Spleen (tissue), 11 donors: Measurements from ENCODE around the gene ZNF652. TPM values are rescaled to one million over a fixed set of nuclear protein-coding genes. Genes with fewer than 3 reads are reported as not detected.

Experiments
- DNase-seq: peaks from one replicate; pipeline ENCODE4 v3.0.0-alpha.2; 2020
- H3K27ac ChIP-seq, 8 donors: fragments of 200-600 bp; sonication (generic) in 7 of 8; 1 replicate in 4 of 8; 2 replicates in 4 of 8; pipeline versions ENCODE4 v1.5.0 to v1.8.0; 2016 to 2021; ENCODE audit warnings: inconsistent platforms in 4 of 8, mild to moderate bottlenecking in 4 of 8, moderate library complexity in 1 of 8
- H3K27me3 ChIP-seq, 7 donors: fragments of 200-600 bp; sonication (generic) in 6 of 7; replicated peaks in 1 of 7; 1 replicate in 4 of 7; 2 replicates in 3 of 7; pipeline versions ENCODE4 v1.5.0 to v1.8.0; 2016 to 2021; ENCODE audit warnings: inconsistent platforms in 3 of 7, mild to moderate bottlenecking in 1 of 7
- H3K36me3 ChIP-seq, 6 donors: fragments of 200-600 bp; sonication (generic) in 5 of 6; 1 replicate in 4 of 6; 2 replicates in 2 of 6; pipeline versions ENCODE4 v1.5.0 to v1.8.0; 2016 to 2021; ENCODE audit warnings: inconsistent platforms in 2 of 6
- H3K4me1 ChIP-seq, 6 donors: fragments of 200-600 bp; sonication (generic) in 5 of 6; 1 replicate in 3 of 6; 2 replicates in 3 of 6; pipeline versions ENCODE4 v1.5.0 to v1.8.0; 2016 to 2021; ENCODE audit warnings: inconsistent platforms in 3 of 6
- H3K4me3 ChIP-seq, 8 donors: fragments of 200-600 bp; sonication (generic) in 7 of 8; 1 replicate in 4 of 8; 2 replicates in 4 of 8; pipeline versions ENCODE4 v1.5.0 to v1.8.0; 2016 to 2021; ENCODE audit warnings: inconsistent platforms in 4 of 8, mild to moderate bottlenecking in 4 of 8, moderate library complexity in 2 of 8
- H3K9me3 ChIP-seq, 8 donors: fragments of 200-600 bp; sonication (generic) in 7 of 8; 1 replicate in 4 of 8; 2 replicates in 4 of 8; pipeline versions ENCODE4 v1.5.0 to v1.8.0; 2016 to 2021; ENCODE audit warnings: inconsistent platforms in 4 of 8
- POLR2A ChIP-seq, 3 donors: fragments of 450-650 bp; IDR thresholded peaks; one replicate each; pipeline ENCODE4 v1.5.1; 2017; ENCODE audit warnings: antibody characterized with exemption in 3 of 3, mild to moderate bottlenecking in 1 of 3
- POLR2AphosphoS5 ChIP-seq, 3 donors: sonication (generic); formaldehyde crosslinking; IDR thresholded peaks; one replicate each; pipeline ENCODE4 v1.5.1; 2017; ENCODE audit warnings: antibody characterized with exemption in 3 of 3
- WGBS, 5 donors: extraction: QIAGEN DNeasy Blood & Tissue Kit in 3 of 5; methylation state at CpG; one replicate each; pipeline versions ENCODE4 v1.1.5 to v1.1.7; 2013 to 2018; 5-methylcytosine and 5-hydroxymethylcytosine counted together
- intact Hi-C: fragments of 100-400 bp; cut with DNase I; formaldehyde crosslinking; loops from one replicate; pipeline ENCODE4 v1.15.0; 2023; ENCODE audit warnings: low total_unique reads
- polyA plus RNA-seq, 3 donors: library from polyadenylated mRNA; stranded (reverse); fragments of 200-250 nt; gene quantifications; one replicate each; pipeline ENCODE4 v1.2.1, GENCODE V29; 2013
- total RNA-seq, 7 donors: library from RNA; depleted of rRNA in 3 of 7; stranded (reverse); fragments of >200 nt in 3 of 7; fragmentation: NEBNext Ultra II Directional in 4 of 7; extraction: Animal tissue kit (Norgen Biotek cat#: 25700) in 4 of 7; gene quantifications; one replicate each; pipeline versions ENCODE4 v1.1.0 to v1.2.1, GENCODE V29; 2016 to 2021
- TF ChIP-seq, protein P1 (sequence below), 11 experiments: fragments of 200-600 bp in 7 of 11; fragments of 450-650 bp in 4 of 11; sonication (generic) in 4 of 11; IDR thresholded peaks in 8 of 11; conservative IDR thresholded peaks in 3 of 11; 1 replicate in 7 of 11; 2 replicates in 4 of 11; pipeline versions ENCODE4 v1.4.0 to v1.8.0; 2016 to 2021; ENCODE audit warnings: antibody characterized with exemption in 11 of 11, inconsistent platforms in 4 of 11, mild to moderate bottlenecking in 1 of 11
- donor health status: healthy with polysubstance abuse.
- donor health status: DM: no; HTN: no; CAD: no; lungs with moderate emphysema.
- donor health status: DM: no; HTN: no; CAD: no.
- donor health status: Bipolar disorder and iron deficiency.
- donor health status: healthy.
- donor health status: DM: no; HTN: no; CAD: no.
- donor health status: DM: yes; HTN: yes; CAD: no.

ZNF652 gene
- total and polyA plus RNA-seq, 10 donors, result 18.2 to 73.9 (median 52.5) TPM

DNA sequence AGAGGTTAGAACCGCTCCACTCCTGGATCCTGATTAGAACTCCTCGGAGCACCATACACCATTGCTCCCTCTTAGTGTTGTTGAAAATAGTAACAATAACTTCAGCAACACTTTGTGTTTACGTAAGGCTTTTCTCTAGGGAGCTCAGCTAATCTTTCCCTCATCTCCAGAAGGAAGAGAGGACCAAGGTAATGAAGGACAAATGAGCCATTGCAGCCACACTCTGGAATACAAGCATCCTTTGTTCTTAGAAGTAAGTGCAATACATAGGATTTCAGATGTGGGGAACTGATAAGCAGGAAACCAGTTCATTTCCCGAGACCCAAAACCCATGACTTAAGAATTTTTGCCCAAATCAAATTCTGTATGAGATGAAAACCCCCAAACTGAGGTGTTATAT is 22.9 kb upstream of the ZNF652 start:
- 86 to 95% (median 90%) methylated on average over 4 of the region's 4 CpGs for WGBS, 5 donors
- intact Hi-C loops, result no loop called here

DNA sequence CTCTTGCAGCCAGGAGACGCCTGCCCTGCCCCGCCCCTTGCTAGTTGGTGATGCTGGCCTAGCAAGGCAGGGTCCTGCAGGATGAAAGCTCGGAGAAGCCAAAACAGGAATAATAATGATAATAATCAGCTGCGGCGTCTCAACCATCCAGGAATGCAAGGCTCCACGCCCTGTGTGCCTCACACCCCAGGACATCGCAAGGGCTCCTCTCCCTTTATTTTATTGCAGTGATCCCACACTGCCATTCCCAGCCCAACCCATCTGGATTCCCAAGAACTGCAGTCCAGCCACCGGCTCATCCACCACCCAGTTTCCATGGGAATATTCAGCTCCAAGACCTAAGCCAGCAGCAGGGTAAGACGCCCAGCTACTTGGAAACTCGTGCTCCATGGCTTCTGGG is 21.0 kb upstream of the ZNF652 start:
- TF ChIP-seq POLR2AphosphoS5 (IDR thresholded peaks at IDR 0.05) (no peak), POLR2A (IDR thresholded peaks at IDR 0.05) (no peak)
- TF ChIP-seq, protein P1, sequence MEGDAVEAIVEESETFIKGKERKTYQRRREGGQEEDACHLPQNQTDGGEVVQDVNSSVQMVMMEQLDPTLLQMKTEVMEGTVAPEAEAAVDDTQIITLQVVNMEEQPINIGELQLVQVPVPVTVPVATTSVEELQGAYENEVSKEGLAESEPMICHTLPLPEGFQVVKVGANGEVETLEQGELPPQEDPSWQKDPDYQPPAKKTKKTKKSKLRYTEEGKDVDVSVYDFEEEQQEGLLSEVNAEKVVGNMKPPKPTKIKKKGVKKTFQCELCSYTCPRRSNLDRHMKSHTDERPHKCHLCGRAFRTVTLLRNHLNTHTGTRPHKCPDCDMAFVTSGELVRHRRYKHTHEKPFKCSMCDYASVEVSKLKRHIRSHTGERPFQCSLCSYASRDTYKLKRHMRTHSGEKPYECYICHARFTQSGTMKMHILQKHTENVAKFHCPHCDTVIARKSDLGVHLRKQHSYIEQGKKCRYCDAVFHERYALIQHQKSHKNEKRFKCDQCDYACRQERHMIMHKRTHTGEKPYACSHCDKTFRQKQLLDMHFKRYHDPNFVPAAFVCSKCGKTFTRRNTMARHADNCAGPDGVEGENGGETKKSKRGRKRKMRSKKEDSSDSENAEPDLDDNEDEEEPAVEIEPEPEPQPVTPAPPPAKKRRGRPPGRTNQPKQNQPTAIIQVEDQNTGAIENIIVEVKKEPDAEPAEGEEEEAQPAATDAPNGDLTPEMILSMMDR (IDR thresholded peaks at IDR 0.05 in 8 of 11, conservative IDR thresholded peaks at IDR 0.05 in 3 of 11), result no peak
- H3K4me3 ChIP-seq, result no peak overlapping the region
- intact Hi-C loops, result no loop called here
- H3K36me3 ChIP-seq, result no peaks in the 10 kb centered on the region
- WGBS, 5 donors, result 86 to 94% (median 93%) methylated on average over 10 of the region's 10 CpGs
- peaks cover 6 to 19% (median 9%) of the 10 kb centered on the region in 6 donors for H3K4me1 ChIP-seq
- no peaks in the 10 kb centered on the region for H3K27me3 ChIP-seq
- peak; percentile 41 for DNase-seq
- no peaks in the 10 kb centered on the region for H3K9me3 ChIP-seq
- no peak overlapping the region for H3K27ac ChIP-seq

More for the DNA sequence above, 22.9 kb upstream of the ZNF652 start:
- no peak for DNase-seq
- TF ChIP-seq POLR2A (IDR thresholded peaks at IDR 0.05), result no peak
- TF ChIP-seq, protein P1 (IDR thresholded peaks at IDR 0.05 in 8 of 11, conservative IDR thresholded peaks at IDR 0.05 in 3 of 11), result no peak
- no peak for TF ChIP-seq POLR2AphosphoS5 (IDR thresholded peaks at IDR 0.05)
- Histone ChIP-seq H3K36me3 (no peaks in the 10 kb centered on the region), H3K27ac (no peak overlapping the region), H3K9me3 (no peaks in the 10 kb centered on the region), H3K4me3 (no peak overlapping the region), H3K4me1 (peaks cover 22 to 37% (median 28%) of the 10 kb centered on the region in 6 donors), H3K27me3 (no peaks in the 10 kb centered on the region)

DNA sequence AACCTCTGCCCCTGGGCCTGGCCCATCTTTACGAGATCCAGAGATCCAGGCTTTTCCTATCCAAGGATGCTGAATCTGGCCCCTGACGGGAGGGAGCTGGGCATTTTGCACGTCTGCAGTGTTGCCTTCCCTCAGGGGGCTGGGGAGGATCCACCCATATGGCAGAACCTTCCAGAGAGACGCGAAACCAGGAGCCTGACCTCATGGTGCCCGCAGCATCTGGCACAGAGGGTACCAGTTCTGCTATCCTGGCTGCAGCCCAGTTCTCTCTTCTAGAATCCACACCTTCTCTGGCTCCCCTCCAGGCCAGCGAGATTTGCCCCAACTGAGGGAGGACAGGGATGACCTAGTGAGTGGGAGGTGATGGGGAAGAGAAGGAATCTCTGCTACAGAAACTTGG is 20.5 kb upstream of the ZNF652 start:
- H3K27ac ChIP-seq, result no peak overlapping the region
- intact Hi-C loops, result no loop called here
- peaks cover 1 to 14% (median 4%) of the 10 kb centered on the region in 6 donors for H3K4me1 ChIP-seq
- H3K27me3 ChIP-seq, result no peaks in the 10 kb centered on the region
- 85 to 92% (median 89%) methylated on average over 3 to 7 of the region's 7 CpGs for WGBS, 5 donors
- TF ChIP-seq POLR2A (IDR thresholded peaks at IDR 0.05), result no peak
- TF ChIP-seq, protein P1 (IDR thresholded peaks at IDR 0.05 in 8 of 11, conservative IDR thresholded peaks at IDR 0.05 in 3 of 11), result no peak
- TF ChIP-seq POLR2AphosphoS5 (IDR thresholded peaks at IDR 0.05), result no peak
- DNase-seq, result peak; percentile 51
- no peak overlapping the region for H3K4me3 ChIP-seq
- H3K9me3 ChIP-seq, result no peaks in the 10 kb centered on the region
- no peaks in the 10 kb centered on the region for H3K36me3 ChIP-seq

DNA sequence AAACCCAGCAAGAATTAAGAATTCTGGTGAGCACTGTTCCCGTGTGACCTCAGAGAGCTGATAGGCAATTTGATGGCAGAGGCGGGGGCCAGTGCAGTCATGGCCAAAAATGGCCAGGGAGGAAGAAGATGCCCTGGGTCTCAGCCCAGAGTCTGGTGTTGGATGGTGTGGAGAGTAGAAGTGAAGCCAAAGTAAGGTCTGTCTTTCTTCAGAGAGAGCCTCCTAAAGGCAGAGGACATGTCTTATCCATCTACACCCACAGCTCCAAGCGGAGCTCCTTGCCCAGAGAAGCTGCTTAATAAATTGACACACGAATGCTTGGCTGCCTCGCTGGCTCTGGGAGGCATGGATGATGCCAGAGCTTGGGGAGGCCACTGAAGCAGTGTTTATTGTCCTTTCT is 19.7 kb upstream of the ZNF652 start:
- H3K9me3 ChIP-seq, result no peaks in the 10 kb centered on the region
- 90 to 95% (median 92%) methylated on average over 5 of the region's 5 CpGs for WGBS, 5 donors
- intact Hi-C loops, result no loop called here
- no peaks in the 10 kb centered on the region for H3K36me3 ChIP-seq
- no peak overlapping the region for H3K4me3 ChIP-seq
- no peak overlapping the region for H3K27ac ChIP-seq
- TF ChIP-seq POLR2A (IDR thresholded peaks at IDR 0.05) (no peak), POLR2AphosphoS5 (IDR thresholded peaks at IDR 0.05) (no peak)
- TF ChIP-seq, protein P1 (IDR thresholded peaks at IDR 0.05 in 8 of 11, conservative IDR thresholded peaks at IDR 0.05 in 3 of 11), result no peak
- H3K4me1 ChIP-seq, result peaks cover 0 to 6% (median 0%) of the 10 kb centered on the region in 6 donors
- no peak for DNase-seq
- H3K27me3 ChIP-seq, result no peaks in the 10 kb centered on the region
